Gastrocnemius medialis (tissue), 4 donors: ENCODE data around the gene GAPVD1. TPM values are rescaled to one million over a fixed set of nuclear protein-coding genes. Genes with fewer than 3 reads are reported as not detected.
"Not testable (repeated sequence)": the region's sequence is repeated elsewhere in the genome, so short reads cannot be mapped to it uniquely, and the experiment has no call there.

Experiments
- ATAC-seq, 2 donors: fragments of 150-250 bp; one replicate each; pipeline ENCODE4 v1.9.1; 2016
- DNase-seq, 2 donors: peaks; one replicate each; pipeline ENCODE4 v3.0.0-alpha.2; 2019
- H3K27ac ChIP-seq, 4 donors: fragments of 200-600 bp; sonication (generic); 1 replicate in 1 of 4; 2 replicates in 3 of 4; pipeline ENCODE4 v1.5.1; 2016 to 2018; ENCODE audit warnings: mild to moderate bottlenecking in 2 of 4, moderate library complexity in 1 of 4
- H3K27me3 ChIP-seq, 3 donors: fragments of 200-600 bp; sonication (generic) in 2 of 3; 1 replicate in 1 of 3; 2 replicates in 2 of 3; pipeline versions ENCODE4 v1.5.1 to v1.6.0; 2016 to 2019; ENCODE audit warnings: mild to moderate bottlenecking in 1 of 3, moderate library complexity in 1 of 3
- H3K36me3 ChIP-seq, 2 donors: fragments of 200-600 bp; sonication (generic) in 1 of 2; one replicate each; pipeline ENCODE4 v1.5.1; 2017 to 2018
- H3K4me1 ChIP-seq, 2 donors: fragments of 200-600 bp; sonication (generic) in 1 of 2; one replicate each; pipeline ENCODE4 v1.5.1; 2016 to 2017; ENCODE audit warnings: mild to moderate bottlenecking in 2 of 2
- H3K4me3 ChIP-seq, 4 donors: fragments of 200-600 bp; sonication (generic) in 3 of 4; 1 replicate in 1 of 4; 2 replicates in 3 of 4; pipeline ENCODE4 v1.5.1; 2016 to 2019; ENCODE audit warnings: mild to moderate bottlenecking in 2 of 4
- H3K9me3 ChIP-seq, 3 donors: fragments of 200-600 bp; sonication (generic) in 2 of 3; 1 replicate in 1 of 3; 2 replicates in 2 of 3; pipeline ENCODE4 v1.5.1; 2016 to 2019
- CTCF ChIP-seq, 5 experiments: fragments of 450-650 bp in 3 of 5; fragments of 200-600 bp in 2 of 5; sonication (generic) in 2 of 5; IDR thresholded peaks in 4 of 5; conservative IDR thresholded peaks in 1 of 5; 1 replicate in 4 of 5; 2 replicates in 1 of 5; pipeline ENCODE4 v1.5.1; 2016 to 2019; ENCODE audit warnings: antibody characterized with exemption in 5 of 5, mild to moderate bottlenecking in 3 of 5, moderate library complexity in 3 of 5
- POLR2A ChIP-seq, 2 donors: fragments of 450-650 bp; IDR thresholded peaks; one replicate each; pipeline ENCODE4 v1.6.1; 2017; ENCODE audit warnings: antibody characterized with exemption in 2 of 2, mild to moderate bottlenecking in 2 of 2, moderate library complexity in 2 of 2
- in situ Hi-C, 4 donors: fragments of 200-750 bp; cut with MboI; loops; one replicate each; pipeline versions ENCODE4 v1.15.0 to v1.8.0; 2017; ENCODE audit warnings: low sequenced_read_pairs in 4 of 4
- intact Hi-C: fragments of 100-400 bp; cut with DNase I; formaldehyde crosslinking; loops from one replicate; pipeline ENCODE4 v1.15.1; 2023; ENCODE audit warnings: low total_unique reads
- total RNA-seq, 4 donors: library from RNA; depleted of rRNA; stranded (reverse); fragments of >200 nt; gene quantifications; one replicate each; pipeline versions ENCODE4 v1.1.0 to v1.2.3, GENCODE V29; 2016

GAPVD1 gene
- 10 to 100 TPM; 46.9 to 66.8 (median 53.6) TPM for total RNA-seq

GRCh38 chr9:125261501-125262293 is at the start of gene GAPVD1:
GAPVD1 (plus strand) TSS chr9:125261826; CDS start chr9:125298922, 37,096 bp downstream.
- intact Hi-C loops (loop anchor here (1.0 to 5.0 kb wide), 3 partner anchors 20 to 319 kb away; partner anchors contain the start of genes GOLGA1, HSPA5 and RABEPK), in situ Hi-C loops (no loop called here)
- H3K27ac ChIP-seq = peak within 1 kb of the TSS; percentile 84 to 97 (median 94)
- ATAC-seq = peak; percentile 96 to 97
- H3K36me3 ChIP-seq = no peaks in the 10 kb centered on the region
- H3K4me3 ChIP-seq = peak within 1 kb of the TSS; percentile 91 to 99 (median 98)
- TF ChIP-seq CTCF (IDR thresholded peaks at IDR 0.05 in 4 of 5, conservative IDR thresholded peaks at IDR 0.05 in 1 of 5) (peak; percentile 40 to 60 (median 48)), POLR2A (IDR thresholded peaks at IDR 0.05) (peak; percentile 78 to 89)
- no peaks in the 10 kb centered on the region for H3K9me3 ChIP-seq
- H3K27me3 ChIP-seq = no peaks in the 10 kb centered on the region
- H3K4me1 ChIP-seq = peaks cover 27% of the 10 kb centered on the region in 2 donors
- peak; percentile 68 to 89 for DNase-seq

- no peak for DNase-seq
- Histone ChIP-seq H3K36me3 (peaks cover 0 to 33% of the 10 kb centered on the region in 2 donors), H3K4me3 (no peak overlapping the region), H3K27ac (no peak overlapping the region), H3K9me3 (no peaks in the 10 kb centered on the region), H3K4me1 (no peaks in the 10 kb centered on the region), H3K27me3 (no peaks in the 10 kb centered on the region)
- no peak for TF ChIP-seq POLR2A (IDR thresholded peaks at IDR 0.05)
- ATAC-seq = no peak
- intact Hi-C loops = no loop called here
- in situ Hi-C loops = no loop called here
Observed at GRCh38 chr9:125214186-125214585, 47.4 kb upstream of the GAPVD1 start.

GRCh38 chr9:125218621-125219020 is 43.0 kb upstream of the GAPVD1 start:
- Histone ChIP-seq H3K4me1 (no peaks in the 10 kb centered on the region), H3K36me3 (peaks cover 0 to 22% of the 10 kb centered on the region in 2 donors), H3K27me3 (no peaks in the 10 kb centered on the region), H3K9me3 (no peaks in the 10 kb centered on the region), H3K4me3 (no peak overlapping the region), H3K27ac (no peak overlapping the region)
- intact Hi-C loops (no loop called here), in situ Hi-C loops (no loop called here)
- no peak for TF ChIP-seq CTCF (IDR thresholded peaks at IDR 0.05 in 4 of 5, conservative IDR thresholded peaks at IDR 0.05 in 1 of 5)
- no peak for TF ChIP-seq POLR2A (IDR thresholded peaks at IDR 0.05)
- ATAC-seq (no peak), DNase-seq (no peak)

GRCh38 chr9:125224858-125225257 is 36.8 kb upstream of the GAPVD1 start:
- H3K4me3 ChIP-seq, ATAC-seq, H3K9me3 ChIP-seq, in situ Hi-C loops, DNase-seq, H3K27me3 ChIP-seq, H3K27ac ChIP-seq, intact Hi-C loops, H3K4me1 ChIP-seq: not testable (repeated sequence)
- peaks cover 0 to 44% of the 10 kb centered on the region in 2 donors for H3K36me3 ChIP-seq

- TF ChIP-seq POLR2A (IDR thresholded peaks at IDR 0.05) = no peak
- no peak for TF ChIP-seq CTCF (IDR thresholded peaks at IDR 0.05 in 4 of 5, conservative IDR thresholded peaks at IDR 0.05 in 1 of 5)
- Histone ChIP-seq H3K4me3 (no peak overlapping the region), H3K27me3 (no peaks in the 10 kb centered on the region), H3K27ac (no peak overlapping the region), H3K4me1 (no peaks in the 10 kb centered on the region), H3K36me3 (peaks cover 0 to 40% of the 10 kb centered on the region in 2 donors), H3K9me3 (no peaks in the 10 kb centered on the region)
- intact Hi-C loops = no loop called here
- DNase-seq (no peak), ATAC-seq (no peak)
- in situ Hi-C loops = no loop called here
Observed at GRCh38 chr9:125227761-125228160, 33.9 kb upstream of the GAPVD1 start.
